Fibroblast of pulmonary artery (primary cell): Measurements from ENCODE around the gene ZNF555.
"Not testable (repeated sequence)": the region's sequence is repeated elsewhere in the genome, so short reads cannot be mapped to it uniquely, and the experiment has no call there.

Experiments
- DNase-seq: peaks from one replicate; pipeline ENCODE4 v3.0.0-alpha.2; 2010; ENCODE audit warnings: low read depth
- H3K4me3 ChIP-seq: replicated peaks from 2 replicates; pipeline ENCODE4 v1.5.1; 2011; ENCODE audit warnings: low read depth, mild to moderate bottlenecking, control low read depth, low read length, moderate library complexity
- CTCF ChIP-seq: IDR thresholded peaks from 2 replicates; pipeline ENCODE4 v1.5.1; 2011; ENCODE audit warnings: mild to moderate bottlenecking, control low read depth, low read length, inconsistent platforms; ENCODE audit errors: missing control alignments

Gene ZNF555

GRCh38 chr19:2840794-2841791 is at the start of gene ZNF555:
Gene ZNF555 (plus strand): TSS chr19:2841475. CDS start chr19:2841573, 98 bp downstream.
- H3K4me3 ChIP-seq = peak within 1 kb of the TSS; percentile 76
- DNase-seq = peak; percentile 99
- peak; percentile 22 for TF ChIP-seq CTCF

GRCh38 chr19:2791876-2792275 is 49.4 kb upstream of the ZNF555 start:
- TF ChIP-seq CTCF = no peak
- no peak for DNase-seq
- no peak overlapping the region for H3K4me3 ChIP-seq

GRCh38 chr19:2792666-2793065 is 48.6 kb upstream of the ZNF555 start:
- not testable (repeated sequence) for DNase-seq, H3K4me3 ChIP-seq

- TF ChIP-seq CTCF = no peak
- DNase-seq = no peak
- H3K4me3 ChIP-seq = no peak overlapping the region
These were observed 48.1 kb upstream of the ZNF555 start for GRCh38 chr19:2793126-2793525.

- no peak for DNase-seq
- no peak overlapping the region for H3K4me3 ChIP-seq
- TF ChIP-seq CTCF = no peak
These were observed 47.7 kb upstream of the ZNF555 start for GRCh38 chr19:2793577-2793976.

GRCh38 chr19:2795827-2796658 is 45.2 kb upstream of the ZNF555 start:
- no peak overlapping the region for H3K4me3 ChIP-seq
- no peak for DNase-seq
- no peak for TF ChIP-seq CTCF

GRCh38 chr19:2796659-2797266 is 44.5 kb upstream of the ZNF555 start:
- no peak for DNase-seq
- no peak for TF ChIP-seq CTCF
- H3K4me3 ChIP-seq = no peak overlapping the region
